K562 (cell line): ENCODE measurements around the gene EME1. TPM values are rescaled to one million over a fixed set of nuclear protein-coding genes. Genes with fewer than 3 reads are reported as not detected.

Source experiments
- AFF4 ChIP-seq: sonication (generic); formaldehyde crosslinking; IDR thresholded peaks from 2 replicates; pipeline ENCODE4 v1.8.0; 2023; ENCODE audit warnings: mild to moderate bottlenecking, missing genetic modification reagents
- DDX20 ChIP-seq: fragments of 450-650 bp; IDR thresholded peaks from 2 replicates; pipeline ENCODE4 v1.6.1; 2016; ENCODE audit warnings: missing genetic modification characterization, low read depth, mild to moderate bottlenecking, missing compliant biosample characterization, moderate library complexity
- FOXP4 ChIP-seq: sonication (generic); formaldehyde crosslinking; IDR thresholded peaks from 2 replicates; pipeline ENCODE4 v1.8.0; 2022; ENCODE audit warnings: mild to moderate bottlenecking, missing genetic modification reagents, borderline replicate concordance
- GABPB1 ChIP-seq: sonication (generic); formaldehyde crosslinking; IDR thresholded peaks from 2 replicates; pipeline ENCODE4 v1.8.0; 2022; ENCODE audit warnings: mild to moderate bottlenecking, missing genetic modification reagents
- HDAC8 ChIP-seq: fragments of 450-650 bp; IDR thresholded peaks from 2 replicates; pipeline ENCODE4 v1.6.1; 2016; ENCODE audit warnings: mild to moderate bottlenecking, missing genetic modification characterization, moderate library complexity, missing compliant biosample characterization
- MAX ChIP-seq: sonication (generic); formaldehyde crosslinking; IDR thresholded peaks from 2 replicates; pipeline ENCODE4 v1.9.0; 2022; ENCODE audit warnings: mild to moderate bottlenecking, missing genetic modification reagents
- MEIS2 ChIP-seq: fragments of 450-650 bp; IDR thresholded peaks from 2 replicates; pipeline ENCODE4 v1.6.1; 2014; ENCODE audit warnings: mild to moderate bottlenecking; ENCODE audit not compliant: partially characterized antibody
- NR2C1 ChIP-seq, 2 experiments: fragments of 450-650 bp; IDR thresholded peaks; 2 replicates each; pipeline ENCODE4 v1.6.1; 2017; ENCODE audit warnings: mild to moderate bottlenecking in 2 of 2, antibody characterized with exemption in 1 of 2, inconsistent platforms in 1 of 2, missing compliant biosample characterization in 1 of 2, missing genetic modification characterization in 1 of 2
- RNF2 ChIP-seq: sonication (generic); IDR thresholded peaks from 2 replicates; pipeline ENCODE4 v1.6.1; 2016
- TAF15 ChIP-seq: fragments of 200-400 bp; formaldehyde crosslinking; IDR thresholded peaks from 2 replicates; pipeline ENCODE4 v1.6.1; 2017; ENCODE audit warnings: mild to moderate bottlenecking, low read depth, low read length, moderate library complexity
- U2AF1 ChIP-seq: fragments of 200-400 bp; formaldehyde crosslinking; optimal IDR thresholded peaks from 2 replicates; pipeline ENCODE3; 2017; ENCODE audit warnings: mild to moderate bottlenecking, low read depth, low read length, moderate library complexity
- UBTF ChIP-seq, 2 experiments: IDR thresholded peaks; 2 replicates each; pipeline ENCODE4 v1.6.1; 2012; ENCODE audit warnings: improper control_type of control experiment in 2 of 2, low read depth in 2 of 2, low read length in 2 of 2, borderline replicate concordance in 1 of 2
- ZNF212 ChIP-seq: fragments of 450-650 bp; formaldehyde crosslinking; IDR thresholded peaks from 2 replicates; pipeline ENCODE4 v1.4.0; 2020; ENCODE audit warnings: mild to moderate bottlenecking
- ZNF449 ChIP-seq: fragments of 250-450 bp; sonication (Bioruptor Pico); IDR thresholded peaks from 2 replicates; pipeline ENCODE4 v1.8.0; 2022; ENCODE audit warnings: moderate library complexity, mild to moderate bottlenecking, inconsistent platforms
- ZNF583 ChIP-seq: fragments of 250-450 bp; sonication (Bioruptor Pico); IDR thresholded peaks from 2 replicates; pipeline ENCODE4 v1.4.0; 2020
- polyA plus RNA-seq, 8 experiments: library from polyadenylated mRNA; depleted of rRNA in 4 of 8; stranded (reverse) in 5 of 8; unstranded in 3 of 8; fragments of >200 nt; fragmentation: Nextera tagmentation in 2 of 8; fragmentation: Illumina TruSeq in 1 of 8; extraction: Ambion mirVana in 2 of 8; extraction: Trizol in 1 of 8; gene quantifications; 2 replicates each; pipeline versions ENCODE4 v1.2.1 to v1.2.3, GENCODE V29; 2011 to 2014; ENCODE audit warnings: inconsistent platforms in 1 of 8, missing spikeins in 1 of 8
- total RNA-seq, 7 experiments: library from RNA; depleted of rRNA in 6 of 7; stranded (reverse); fragments of >200 nt in 6 of 7; fragmentation: Illumina TruSeq in 2 of 7; extraction: Trizol in 2 of 7; gene quantifications; 2 replicates each; pipeline versions ENCODE4 v1.2.1 to v1.2.3, GENCODE V29; 2011 to 2021; ENCODE audit warnings: low replicate concordance in 1 of 7

The EME1 gene
- total and polyA plus RNA-seq, 9 of the 15 experiments (the other 6 are each of a cell fraction or from before 2014, with no cell fraction given), result 14.6 to 44.1 (median 24.0) TPM

GRCh38 chr17:50345432-50346312 lies 27.4 kb upstream of the EME1 start, which contains the start of gene XYLT2 (continued):
- TF ChIP-seq FOXP4 (CRISPR knock-in tag) (no peak), ZNF212 (CRISPR knock-in tag) (no peak), GABPB1 (CRISPR knock-in tag) (peak; percentile 45; the same call in 1 of the 2 replicates), MEIS2 (no peak), DDX20 (no peak), TAF15 (no peak), U2AF1 (no peak), ZNF449 (CRISPR knock-in tag) (no peak), ZNF583 (CRISPR knock-in tag) (no peak), HDAC8 (tag) (no peak), UBTF (IDR thresholded peaks at IDR 0.05; ENCODE audit: borderline replicate concordance in 1 of 2, low read depth in 2 of 2, low read length in 2 of 2) (no peak), RNF2 (no peak), NR2C1 (IDR thresholded peaks at IDR 0.05) (no peak), NR2C1 (tag; IDR thresholded peaks at IDR 0.05) (no peak), AFF4 (CRISPR knock-in tag) (no peak), MAX (CRISPR knock-in tag) (peak; percentile 92)
